Endothelial cell of umbilical vein (primary cell): Measurements from ENCODE around the gene CBY2. TPM values are rescaled to one million over a fixed set of nuclear protein-coding genes. Genes with fewer than 3 reads are reported as not detected.

ENCODE experiments used
- BruUV-seq: library from RNA; stranded (reverse); fragments of 400-500 nt; replicated peaks from 2 replicates; lab custom pipeline; 2021; lab: Mats Ljungman, UMichigan
- CTCF ChIA-PET: fragments of 300-600, 350-600 bp; sonication (Branson Sonifier 250); formaldehyde crosslinking; loops from one replicate; lab custom pipeline; 2021; ENCODE audit warnings: antibody characterized with exemption, inconsistent platforms; lab: Charles Lee
- POLR2A ChIA-PET: fragments of 300-600, 350-600 bp; sonication (Branson Sonifier 250); formaldehyde crosslinking; loops from one replicate; lab custom pipeline; 2021; ENCODE audit warnings: antibody characterized with exemption, inconsistent platforms; lab: Charles Lee
- DNase-seq: peaks from one replicate; pipeline ENCODE4 v3.0.0-alpha.2; 2011; ENCODE audit warnings: low read depth, low spot score
- FAIRE-seq: peaks from 2 replicates; lab custom pipeline; 2011; peaks lifted over from hg19 to GRCh38; lab: Jason Lieb, UNC
- H2AFZ ChIP-seq: 2 replicates; pipeline ENCODE4 v1.6.0; 2012; ENCODE audit warnings: low read depth, low read length, control low read depth, inconsistent platforms
- H3K27ac ChIP-seq: 2 replicates; pipeline ENCODE4 v1.5.1; 2011; ENCODE audit warnings: low read depth, mild to moderate bottlenecking, control low read depth, low read length, moderate library complexity; ENCODE audit not compliant: insufficient read depth
- H3K27me3 ChIP-seq, 2 experiments: 2 replicates each; pipeline versions ENCODE4 v1.6.0 to v1.6.1; 2011; ENCODE audit warnings: low read length in 2 of 2, mixed read lengths in 1 of 2; ENCODE audit not compliant: control insufficient read depth in 2 of 2, insufficient read depth in 2 of 2
- H3K36me3 ChIP-seq, 2 experiments: 2 replicates in 1 of 2; 3 replicates in 1 of 2; pipeline ENCODE4 v1.5.1; 2011; ENCODE audit warnings: low read length in 2 of 2, mild to moderate bottlenecking in 1 of 2, moderate library complexity in 1 of 2; ENCODE audit not compliant: control insufficient read depth in 2 of 2, insufficient read depth in 2 of 2; ENCODE audit errors: extremely low read depth in 1 of 2
- H3K4me1 ChIP-seq: 3 replicates; pipeline ENCODE4 v1.5.1; 2011; ENCODE audit warnings: mild to moderate bottlenecking, low read length; ENCODE audit not compliant: control insufficient read depth, insufficient read depth; ENCODE audit errors: extremely low read depth
- H3K4me2 ChIP-seq: 2 replicates; pipeline ENCODE4 v1.6.1; 2011; ENCODE audit warnings: low read length, control low read depth, mixed read lengths; ENCODE audit not compliant: insufficient read depth
- H3K4me3 ChIP-seq, 3 experiments: fragments of 200-600 bp in 1 of 3; sonication (generic), shearing (Covaris generic) in 1 of 3; replicated peaks in 1 of 3; 2 replicates each; pipeline ENCODE4 v1.5.1; 2011 to 2016; ENCODE audit warnings: control low read depth in 3 of 3, low read length in 3 of 3, mild to moderate bottlenecking in 2 of 3, inconsistent platforms in 1 of 3, low read depth in 1 of 3, moderate library complexity in 1 of 3; ENCODE audit not compliant: insufficient read depth in 1 of 3
- H3K79me2 ChIP-seq: 2 replicates; pipeline ENCODE4 v1.6.0; 2012; ENCODE audit warnings: low read length, inconsistent platforms; ENCODE audit not compliant: control insufficient read depth, insufficient read depth
- H3K9ac ChIP-seq: replicated peaks from 2 replicates; pipeline ENCODE3; 2011; ENCODE audit warnings: low read length, control low read depth; ENCODE audit not compliant: insufficient read depth; ENCODE audit errors: extremely low read depth
- H3K9me1 ChIP-seq: replicated peaks from 3 replicates; pipeline ENCODE4 v1.6.0; 2011; ENCODE audit warnings: mild to moderate bottlenecking, low read length; ENCODE audit not compliant: control insufficient read depth, insufficient read depth; ENCODE audit errors: extremely low read depth
- H3K9me3 ChIP-seq: replicated peaks from 2 replicates; pipeline ENCODE4 v1.5.1; 2012; ENCODE audit warnings: low read length, inconsistent platforms; ENCODE audit not compliant: control insufficient read depth, insufficient read depth
- H4K20me1 ChIP-seq: replicated peaks from 2 replicates; pipeline ENCODE3; 2011; ENCODE audit warnings: mild to moderate bottlenecking, low read length; ENCODE audit not compliant: control insufficient read depth, insufficient read depth; ENCODE audit errors: extremely low read depth
- EZH2 ChIP-seq: IDR thresholded peaks from 2 replicates; pipeline ENCODE4 v1.6.1; 2012; ENCODE audit warnings: borderline replicate concordance, low read depth, mild to moderate bottlenecking, moderate library complexity, low read length, inconsistent platforms; ENCODE audit not compliant: severe bottlenecking
- GATA2 ChIP-seq: IDR thresholded peaks from 2 replicates; pipeline ENCODE4 v1.7.0; 2011; ENCODE audit warnings: low read depth, mild to moderate bottlenecking, moderate library complexity, mixed read lengths, low read length; ENCODE audit not compliant: insufficient read length, insufficient read depth
- JUN ChIP-seq: IDR thresholded peaks from 2 replicates; pipeline ENCODE4 v1.6.1; 2011; ENCODE audit warnings: borderline replicate concordance, low read depth; ENCODE audit not compliant: insufficient read length, insufficient read depth
- POLR2A ChIP-seq: IDR thresholded peaks from 2 replicates; pipeline ENCODE4 v1.6.1; 2012; ENCODE audit warnings: low read depth, mild to moderate bottlenecking, control low read depth, low read length
- POLR2AphosphoS5 ChIP-seq: IDR thresholded peaks from 2 replicates; pipeline ENCODE4 v1.6.1; 2012; ENCODE audit warnings: low read depth, mild to moderate bottlenecking, control low read depth, low read length, moderate library complexity; ENCODE audit not compliant: insufficient read depth
- dilution Hi-C: fragments of 300-500 bp; cut with MboI; formaldehyde crosslinking; loops from one replicate; pipeline ENCODE4 v1.15.0; 2019; ENCODE audit warnings: low sequenced_read_pairs; ENCODE audit not compliant: extremely low pct_ligation_motif_present
- intact Hi-C: fragments of 100-400 bp; cut with micrococcal nuclease; formaldehyde crosslinking; loops from one replicate; pipeline ENCODE4 v1.10.0; 2022
- polyA plus RNA-seq, 4 experiments: library from polyadenylated mRNA; depleted of rRNA in 3 of 4; stranded (reverse) in 3 of 4; unstranded in 1 of 4; fragments of >200 nt; gene quantifications; 2 replicates each; pipeline versions ENCODE4 v1.2.1 to v1.2.3, GENCODE V29; 2011 to 2012; ENCODE audit warnings: missing spikeins in 1 of 4
- total RNA-seq: library from RNA; stranded (reverse); gene quantifications from 2 replicates; pipeline ENCODE4 v1.2.3, GENCODE V29; 2021
- TF ChIP-seq, protein P1 (sequence below), 2 donors: IDR thresholded peaks; 1 replicate in 1 of 2; 2 replicates in 1 of 2; pipeline ENCODE4 v1.5.1; 2011; ENCODE audit warnings: low read length in 2 of 2, mild to moderate bottlenecking in 2 of 2, moderate library complexity in 2 of 2, control low read depth in 1 of 2, inconsistent platforms in 1 of 2, low read depth in 1 of 2; ENCODE audit not compliant: insufficient read depth in 1 of 2; ENCODE audit errors: extremely low read depth in 1 of 2
- TF ChIP-seq, protein P2 (sequence below): IDR thresholded peaks from 2 replicates; pipeline ENCODE4 v1.6.1; 2011; ENCODE audit not compliant: insufficient read depth, insufficient read length

Gene CBY2
- total and polyA plus RNA-seq, 2 donors (not counting 3 experiments of a cell fraction or from before 2014, with no cell fraction given): not detected

DNA sequence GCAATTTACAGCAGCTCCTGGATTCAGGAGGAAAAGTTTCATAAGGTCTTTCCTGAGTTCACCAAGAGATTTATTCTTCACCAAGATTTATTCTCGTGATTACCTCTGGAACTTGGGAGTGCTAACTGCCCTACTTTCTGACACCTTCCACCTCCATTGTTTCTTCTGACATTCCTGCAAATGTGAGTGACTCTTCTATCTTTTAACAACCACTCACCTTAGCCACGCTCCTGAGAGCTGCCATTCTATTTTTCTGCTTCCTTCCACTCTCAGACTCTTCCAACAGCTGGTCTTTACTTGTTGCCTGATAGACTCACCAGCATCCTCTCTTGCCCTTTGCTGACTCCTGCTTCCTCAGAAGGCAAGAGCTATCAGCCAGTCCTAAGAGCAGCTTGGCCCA is 11.5 kb upstream of the CBY2 start:
- Histone ChIP-seq H3K27ac (no peak overlapping the region), H3K79me2 (no peaks in the 10 kb centered on the region), H3K9me1 (no peaks in the 10 kb centered on the region), H3K4me1 (no peaks in the 10 kb centered on the region), H3K4me2 (no peak overlapping the region), H2AFZ (no peak overlapping the region), H3K9ac (no peak overlapping the region), H3K36me3 (no peaks in the 10 kb centered on the region), H3K9me3 (no peaks in the 10 kb centered on the region), H4K20me1 (no peaks in the 10 kb centered on the region), H3K4me3 (no peak overlapping the region), H3K27me3 (peaks cover 0 to 1% of the 10 kb centered on the region in 2 experiments)
- TF ChIP-seq POLR2AphosphoS5: no peak
- TF ChIP-seq, protein P1, sequence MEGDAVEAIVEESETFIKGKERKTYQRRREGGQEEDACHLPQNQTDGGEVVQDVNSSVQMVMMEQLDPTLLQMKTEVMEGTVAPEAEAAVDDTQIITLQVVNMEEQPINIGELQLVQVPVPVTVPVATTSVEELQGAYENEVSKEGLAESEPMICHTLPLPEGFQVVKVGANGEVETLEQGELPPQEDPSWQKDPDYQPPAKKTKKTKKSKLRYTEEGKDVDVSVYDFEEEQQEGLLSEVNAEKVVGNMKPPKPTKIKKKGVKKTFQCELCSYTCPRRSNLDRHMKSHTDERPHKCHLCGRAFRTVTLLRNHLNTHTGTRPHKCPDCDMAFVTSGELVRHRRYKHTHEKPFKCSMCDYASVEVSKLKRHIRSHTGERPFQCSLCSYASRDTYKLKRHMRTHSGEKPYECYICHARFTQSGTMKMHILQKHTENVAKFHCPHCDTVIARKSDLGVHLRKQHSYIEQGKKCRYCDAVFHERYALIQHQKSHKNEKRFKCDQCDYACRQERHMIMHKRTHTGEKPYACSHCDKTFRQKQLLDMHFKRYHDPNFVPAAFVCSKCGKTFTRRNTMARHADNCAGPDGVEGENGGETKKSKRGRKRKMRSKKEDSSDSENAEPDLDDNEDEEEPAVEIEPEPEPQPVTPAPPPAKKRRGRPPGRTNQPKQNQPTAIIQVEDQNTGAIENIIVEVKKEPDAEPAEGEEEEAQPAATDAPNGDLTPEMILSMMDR (IDR thresholded peaks at IDR 0.05; ENCODE audit: extremely low read depth in 1 of 2, insufficient read depth in 1 of 2, low read depth in 1 of 2, low read length in 2 of 2): no peak
- TF ChIP-seq GATA2: no peak
- TF ChIP-seq POLR2A: no peak
- TF ChIP-seq EZH2: no peak
- TF ChIP-seq, protein P2, sequence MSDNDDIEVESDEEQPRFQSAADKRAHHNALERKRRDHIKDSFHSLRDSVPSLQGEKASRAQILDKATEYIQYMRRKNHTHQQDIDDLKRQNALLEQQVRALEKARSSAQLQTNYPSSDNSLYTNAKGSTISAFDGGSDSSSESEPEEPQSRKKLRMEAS: no peak
- no peak for TF ChIP-seq JUN
- intact Hi-C loops: no loop called here
- ChIA-PET CTCF (interaction anchor here (1.9 kb wide), 1 partner anchor 9 kb away, joined by 5 read pairs; no protein-coding TSS in a partner anchor), POLR2A (no interaction called here)
- dilution Hi-C loops: no loop called here
- no TSS peak for BruUV-seq
- no peak for DNase-seq
- FAIRE-seq: no peak
